ENCODE results near the gene ANGPTL7. TPM values are rescaled to one million over a fixed set of nuclear protein-coding genes. Genes with fewer than 3 reads are reported as not detected.

ANGPTL7 gene, protein sequence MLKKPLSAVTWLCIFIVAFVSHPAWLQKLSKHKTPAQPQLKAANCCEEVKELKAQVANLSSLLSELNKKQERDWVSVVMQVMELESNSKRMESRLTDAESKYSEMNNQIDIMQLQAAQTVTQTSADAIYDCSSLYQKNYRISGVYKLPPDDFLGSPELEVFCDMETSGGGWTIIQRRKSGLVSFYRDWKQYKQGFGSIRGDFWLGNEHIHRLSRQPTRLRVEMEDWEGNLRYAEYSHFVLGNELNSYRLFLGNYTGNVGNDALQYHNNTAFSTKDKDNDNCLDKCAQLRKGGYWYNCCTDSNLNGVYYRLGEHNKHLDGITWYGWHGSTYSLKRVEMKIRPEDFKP
- total RNA-seq (2021) (not detected in 2 replicates), Bru-seq, nascent RNA (not detected), BruChase-seq, experiment 1, labeled RNA remaining after a 2-hour chase (not detected), BruChase-seq, experiment 2, labeled RNA remaining after a 6-hour chase (not detected)
- long read RNA-seq, partial matches to known transcripts, result 0 of 1 reads
- long read RNA-seq, other reads (novel, unspliced or antisense), result 1 of 1 reads

DNA sequence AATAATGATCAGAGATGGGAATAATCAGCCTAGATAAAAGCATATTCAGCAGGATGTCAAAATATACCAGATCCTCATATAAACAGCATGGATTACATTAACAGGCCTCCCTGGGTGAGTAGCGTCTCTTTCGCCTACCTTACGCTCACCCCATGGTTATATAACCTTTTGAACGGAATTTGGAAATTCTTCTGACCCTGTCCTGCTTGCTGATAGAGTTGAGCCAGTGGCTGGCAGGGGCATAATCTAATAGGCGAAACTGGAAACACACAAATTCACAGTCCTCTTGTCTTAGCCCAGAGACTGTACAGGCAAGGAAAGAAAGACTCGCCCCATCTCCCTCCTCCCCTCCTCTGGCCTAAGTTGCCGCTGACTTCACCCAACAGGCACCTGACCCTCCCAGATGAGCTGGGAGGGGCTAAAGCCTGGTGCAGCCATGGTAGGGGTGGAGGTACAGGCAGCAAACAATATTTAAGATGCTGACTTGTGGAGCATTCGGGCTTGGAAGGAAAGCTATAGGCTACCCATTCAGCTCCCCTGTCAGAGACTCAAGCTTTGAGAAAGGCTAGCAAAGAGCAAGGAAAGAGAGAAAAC, at the start of gene ANGPTL7:
ANGPTL7 (plus strand) TSS at position 498 of the 594 bp plus-strand sequence. CDS start 225 bp downstream, outside the sequence.
- no peak for DNase-seq (ENCODE audit: low spot score)
- Histone ChIP-seq H3K36me3 (ENCODE audit: insufficient read depth, low read length, poor library complexity, severe bottlenecking) (peaks cover 15% of the 10 kb centered on the region), H3K27ac (ENCODE audit: low read depth, low read length, poor library complexity, severe bottlenecking) (no peak within 1 kb of the TSS), H3K4me1 (ENCODE audit: insufficient read depth, low read length, poor library complexity, severe bottlenecking) (no peaks in the 10 kb centered on the region), H3K9me3 (ENCODE audit: low read depth, low read length, poor library complexity, severe bottlenecking) (no peaks in the 10 kb centered on the region), H3K4me3 (ENCODE audit: low read depth, low read length, poor library complexity, severe bottlenecking) (no peak within 1 kb of the TSS), H3K27me3 (replicated peaks; ENCODE audit: insufficient read depth, low read depth, low read length, poor library complexity) (no peaks in the 10 kb centered on the region)
- POLR2A ChIA-PET (ENCODE audit: low non-redundant PET), result no interaction called here
- no TSS peak for BruUV-seq (replicated peaks)
- CTCF ChIA-PET, result no interaction called here
- TF ChIP-seq, protein P1, sequence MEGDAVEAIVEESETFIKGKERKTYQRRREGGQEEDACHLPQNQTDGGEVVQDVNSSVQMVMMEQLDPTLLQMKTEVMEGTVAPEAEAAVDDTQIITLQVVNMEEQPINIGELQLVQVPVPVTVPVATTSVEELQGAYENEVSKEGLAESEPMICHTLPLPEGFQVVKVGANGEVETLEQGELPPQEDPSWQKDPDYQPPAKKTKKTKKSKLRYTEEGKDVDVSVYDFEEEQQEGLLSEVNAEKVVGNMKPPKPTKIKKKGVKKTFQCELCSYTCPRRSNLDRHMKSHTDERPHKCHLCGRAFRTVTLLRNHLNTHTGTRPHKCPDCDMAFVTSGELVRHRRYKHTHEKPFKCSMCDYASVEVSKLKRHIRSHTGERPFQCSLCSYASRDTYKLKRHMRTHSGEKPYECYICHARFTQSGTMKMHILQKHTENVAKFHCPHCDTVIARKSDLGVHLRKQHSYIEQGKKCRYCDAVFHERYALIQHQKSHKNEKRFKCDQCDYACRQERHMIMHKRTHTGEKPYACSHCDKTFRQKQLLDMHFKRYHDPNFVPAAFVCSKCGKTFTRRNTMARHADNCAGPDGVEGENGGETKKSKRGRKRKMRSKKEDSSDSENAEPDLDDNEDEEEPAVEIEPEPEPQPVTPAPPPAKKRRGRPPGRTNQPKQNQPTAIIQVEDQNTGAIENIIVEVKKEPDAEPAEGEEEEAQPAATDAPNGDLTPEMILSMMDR (conservative IDR thresholded peaks at IDR 0.05; ENCODE audit: low read depth, low read length), result no peak
- no peak for TF ChIP-seq EZH2 (IDR thresholded peaks at IDR 0.05; ENCODE audit: borderline replicate concordance, low read depth, low read length, poor library complexity, severe bottlenecking)
- intact Hi-C loops (cut with micrococcal nuclease; ENCODE audit: unreplicated experiment), result no loop called here

DNA sequence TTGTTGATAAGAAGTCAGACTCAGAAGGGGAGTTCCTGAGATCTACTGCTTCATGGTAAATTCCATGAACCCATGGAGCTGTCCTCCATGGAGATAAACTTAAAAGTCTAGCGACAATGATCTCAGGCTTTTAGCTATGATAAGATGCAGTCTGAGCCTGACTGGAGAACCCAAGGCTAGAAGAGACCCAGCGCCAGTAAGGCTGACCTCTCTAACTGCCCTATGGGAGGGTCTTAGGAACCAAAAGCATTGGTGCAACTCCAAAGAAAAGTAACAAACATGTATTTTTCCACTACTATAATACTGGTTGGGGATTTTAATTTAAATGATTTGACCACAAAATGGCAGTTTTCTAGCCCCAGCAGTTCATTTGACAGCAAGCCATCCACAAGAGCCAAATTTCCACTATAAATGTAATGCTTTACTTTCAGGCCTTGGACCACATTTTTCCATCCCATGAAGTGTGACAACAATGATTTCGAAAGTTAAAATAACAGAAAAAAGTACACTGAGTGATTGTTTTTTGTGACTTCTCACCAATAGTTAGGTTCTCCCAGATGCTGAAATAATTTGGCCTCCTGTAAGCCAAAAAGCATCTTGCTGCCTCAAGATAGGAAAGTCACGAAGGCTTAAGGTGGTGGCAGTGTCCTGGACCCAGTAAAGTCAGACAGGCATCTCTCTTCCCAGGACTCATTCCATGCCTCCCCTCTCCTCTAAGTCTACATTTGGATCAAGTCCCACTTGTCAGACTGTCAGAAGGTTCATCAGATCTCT, 46.4 kb upstream of the ANGPTL7 start:
- BruUV-seq (replicated peaks), result no TSS peak
- TF ChIP-seq, protein P1 (conservative IDR thresholded peaks at IDR 0.05; ENCODE audit: low read depth, low read length), result no peak
- no peak for TF ChIP-seq EZH2 (IDR thresholded peaks at IDR 0.05; ENCODE audit: borderline replicate concordance, low read depth, low read length, poor library complexity, severe bottlenecking)
- no peak for DNase-seq (ENCODE audit: low spot score)
- H3K36me3 ChIP-seq (ENCODE audit: insufficient read depth, low read length, poor library complexity, severe bottlenecking), result peaks cover 27% of the 10 kb centered on the region
- H3K9me3 ChIP-seq (ENCODE audit: low read depth, low read length, poor library complexity, severe bottlenecking), result no peaks in the 10 kb centered on the region
- no peak overlapping the region for H3K27ac ChIP-seq (ENCODE audit: low read depth, low read length, poor library complexity, severe bottlenecking)
- no peaks in the 10 kb centered on the region for H3K27me3 ChIP-seq (replicated peaks; ENCODE audit: insufficient read depth, low read depth, low read length, poor library complexity)
- H3K4me1 ChIP-seq (ENCODE audit: insufficient read depth, low read length, poor library complexity, severe bottlenecking), result no peaks in the 10 kb centered on the region
- no peak overlapping the region for H3K4me3 ChIP-seq (ENCODE audit: low read depth, low read length, poor library complexity, severe bottlenecking)
- intact Hi-C loops (cut with micrococcal nuclease; ENCODE audit: unreplicated experiment), result no loop called here
- POLR2A ChIA-PET (ENCODE audit: low non-redundant PET), result no interaction called here
- CTCF ChIA-PET, result no interaction called here

DNA sequence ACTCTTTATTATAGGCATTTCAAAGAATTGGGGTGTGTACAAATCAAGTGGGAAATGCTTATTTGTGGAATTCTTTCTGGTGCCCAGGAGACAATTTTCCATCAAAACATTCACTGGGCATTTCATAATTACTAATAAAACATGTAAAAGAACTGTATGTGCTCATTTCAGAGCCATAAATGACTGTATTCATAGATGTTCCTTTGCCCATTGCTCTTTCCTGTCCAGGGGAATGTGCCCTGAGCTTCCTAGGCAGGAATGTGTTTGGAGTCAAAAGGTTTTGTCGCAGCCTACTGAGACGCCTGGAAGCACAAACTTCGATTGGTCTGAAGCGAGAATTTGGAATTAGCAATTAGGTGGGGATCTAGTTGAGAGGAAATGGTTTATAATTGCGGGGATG, 45.8 kb upstream of the ANGPTL7 start:
- CTCF ChIA-PET, result no interaction called here
- no peak overlapping the region for H3K27ac ChIP-seq (ENCODE audit: low read depth, low read length, poor library complexity, severe bottlenecking)

More for the DNA sequence above, 45.8 kb upstream of the ANGPTL7 start:
- peaks cover 30% of the 10 kb centered on the region for H3K36me3 ChIP-seq (ENCODE audit: insufficient read depth, low read length, poor library complexity, severe bottlenecking)
- H3K4me1 ChIP-seq (ENCODE audit: insufficient read depth, low read length, poor library complexity, severe bottlenecking), result no peaks in the 10 kb centered on the region
- POLR2A ChIA-PET (ENCODE audit: low non-redundant PET), result interaction anchor here (0.6 kb wide), 1 partner anchor 677 kb away, joined by 4 read pairs; no protein-coding TSS in a partner anchor
- H3K9me3 ChIP-seq (ENCODE audit: low read depth, low read length, poor library complexity, severe bottlenecking), result no peaks in the 10 kb centered on the region
- no peak overlapping the region for H3K4me3 ChIP-seq (ENCODE audit: low read depth, low read length, poor library complexity, severe bottlenecking)
- BruUV-seq (replicated peaks), result no TSS peak
- DNase-seq (ENCODE audit: low spot score), result no peak
- TF ChIP-seq, protein P1 (conservative IDR thresholded peaks at IDR 0.05; ENCODE audit: low read depth, low read length), result no peak
- TF ChIP-seq EZH2 (IDR thresholded peaks at IDR 0.05; ENCODE audit: borderline replicate concordance, low read depth, low read length, poor library complexity, severe bottlenecking), result no peak
- intact Hi-C loops (cut with micrococcal nuclease; ENCODE audit: unreplicated experiment), result no loop called here
- no peaks in the 10 kb centered on the region for H3K27me3 ChIP-seq (replicated peaks; ENCODE audit: insufficient read depth, low read depth, low read length, poor library complexity)

All from A673 (cell line).